GM12801 (cell line): ENCODE data around the gene ABTB1.

Experiments used
- TF ChIP-seq, protein P1 (sequence below): IDR thresholded peaks from one replicate; pipeline ENCODE4 v1.5.1; 2011; ENCODE audit warnings: control low read depth; ENCODE audit not compliant: insufficient read length; ENCODE audit errors: extremely low read depth

ABTB1 gene

DNA sequence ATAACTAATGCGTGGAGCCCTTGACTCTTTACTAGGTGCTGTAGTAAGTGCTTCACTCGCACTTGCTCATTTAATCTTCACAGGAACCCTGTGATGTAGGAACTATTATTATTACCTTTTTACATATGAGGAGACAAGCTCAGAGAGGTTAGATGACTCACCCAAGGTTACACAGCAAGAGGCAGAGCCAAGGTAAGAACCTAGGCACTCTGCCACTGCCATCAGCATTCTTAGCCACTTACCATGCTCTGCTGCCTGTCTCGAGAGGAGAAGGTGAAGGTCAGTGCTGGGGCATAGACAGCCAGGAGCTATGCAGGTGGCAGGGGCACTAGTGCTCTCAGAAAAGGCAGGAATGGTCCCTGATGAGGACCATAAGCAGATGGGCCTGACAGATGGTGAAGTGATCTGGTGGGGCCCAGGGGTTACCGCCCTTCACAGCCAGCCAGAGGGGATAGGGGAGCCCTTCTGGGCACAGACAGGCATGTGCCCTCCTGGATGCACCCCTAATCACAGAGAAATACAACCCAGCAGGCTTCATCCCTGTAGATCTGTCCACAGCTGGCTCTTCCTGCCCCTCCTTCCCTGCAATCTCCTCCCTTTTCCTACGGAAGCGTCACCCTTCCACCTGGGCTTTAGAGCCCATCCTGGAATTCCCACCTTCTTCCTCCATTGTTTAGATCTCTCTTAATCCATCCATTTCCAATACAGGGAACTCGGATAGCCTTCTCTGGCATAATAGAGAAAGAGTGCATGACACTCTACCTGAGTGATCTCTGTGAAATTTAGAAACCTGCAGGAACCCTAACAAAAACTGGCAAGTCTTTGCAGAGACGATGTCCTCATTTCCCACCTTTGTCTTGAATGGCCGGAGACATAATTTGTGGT, 26.9 kb downstream of the ABTB1 start:
- TF ChIP-seq, protein P1, sequence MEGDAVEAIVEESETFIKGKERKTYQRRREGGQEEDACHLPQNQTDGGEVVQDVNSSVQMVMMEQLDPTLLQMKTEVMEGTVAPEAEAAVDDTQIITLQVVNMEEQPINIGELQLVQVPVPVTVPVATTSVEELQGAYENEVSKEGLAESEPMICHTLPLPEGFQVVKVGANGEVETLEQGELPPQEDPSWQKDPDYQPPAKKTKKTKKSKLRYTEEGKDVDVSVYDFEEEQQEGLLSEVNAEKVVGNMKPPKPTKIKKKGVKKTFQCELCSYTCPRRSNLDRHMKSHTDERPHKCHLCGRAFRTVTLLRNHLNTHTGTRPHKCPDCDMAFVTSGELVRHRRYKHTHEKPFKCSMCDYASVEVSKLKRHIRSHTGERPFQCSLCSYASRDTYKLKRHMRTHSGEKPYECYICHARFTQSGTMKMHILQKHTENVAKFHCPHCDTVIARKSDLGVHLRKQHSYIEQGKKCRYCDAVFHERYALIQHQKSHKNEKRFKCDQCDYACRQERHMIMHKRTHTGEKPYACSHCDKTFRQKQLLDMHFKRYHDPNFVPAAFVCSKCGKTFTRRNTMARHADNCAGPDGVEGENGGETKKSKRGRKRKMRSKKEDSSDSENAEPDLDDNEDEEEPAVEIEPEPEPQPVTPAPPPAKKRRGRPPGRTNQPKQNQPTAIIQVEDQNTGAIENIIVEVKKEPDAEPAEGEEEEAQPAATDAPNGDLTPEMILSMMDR, result no peak

GRCh38 chr3:127700406-127700805, 27.7 kb downstream of the ABTB1 start:
- TF ChIP-seq, protein P1, result no peak

DNA sequence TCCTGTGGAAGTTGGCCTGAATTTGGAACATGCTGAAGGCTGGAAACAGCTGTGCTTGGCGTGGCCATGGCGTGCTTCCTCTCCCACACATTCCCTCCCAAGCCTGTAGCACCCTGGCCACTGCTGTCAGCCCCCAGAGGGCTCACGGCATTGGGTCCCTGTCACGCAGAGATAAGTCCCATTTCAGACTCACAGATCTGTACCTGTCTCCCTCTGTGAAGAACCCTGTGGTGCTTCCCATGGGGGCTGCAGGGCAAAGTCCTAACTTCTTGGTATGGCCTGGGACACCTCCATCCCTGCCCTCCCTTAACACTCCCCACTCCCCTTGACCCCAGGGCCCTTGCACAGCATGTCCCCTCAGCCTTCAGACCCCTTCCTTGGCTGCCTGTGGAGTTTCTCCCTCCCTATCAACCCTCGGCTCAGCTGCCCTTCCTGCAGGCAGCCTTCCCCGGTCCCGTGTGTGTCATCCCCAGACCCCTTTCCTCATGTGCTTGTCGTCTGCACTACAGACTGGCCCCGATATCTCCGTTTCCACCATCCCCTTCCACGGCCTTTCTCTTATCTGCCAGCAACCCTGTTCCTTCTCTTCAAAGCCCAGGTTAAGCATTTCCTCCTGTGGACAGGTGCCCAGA, 28.6 kb downstream of the ABTB1 start:
- TF ChIP-seq, protein P1, result no peak

- TF ChIP-seq, protein P1, result no peak
Observed at GRCh38 chr3:127702151-127702578, 29.4 kb downstream of the ABTB1 start.

DNA sequence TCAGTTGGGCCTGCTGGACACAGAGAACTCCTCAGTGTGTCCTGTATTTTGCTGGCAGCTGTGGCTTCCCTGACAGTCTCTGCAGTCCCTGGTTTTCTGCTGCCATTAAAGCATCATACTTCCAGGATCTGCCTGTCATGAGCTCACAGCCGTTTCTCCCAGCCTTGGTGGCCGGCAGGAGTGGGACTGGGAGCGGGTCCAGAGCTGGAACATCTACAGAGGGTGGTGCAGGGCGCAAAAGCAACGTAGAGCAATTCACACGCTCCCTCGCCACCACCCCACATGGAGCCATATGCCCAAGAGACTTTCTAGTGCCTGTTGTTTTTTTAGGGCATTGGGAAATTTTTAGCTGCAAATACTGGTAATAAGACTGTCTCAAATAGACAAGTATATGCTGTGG, 33.6 kb downstream of the ABTB1 start:
- TF ChIP-seq, protein P1, result no peak

DNA sequence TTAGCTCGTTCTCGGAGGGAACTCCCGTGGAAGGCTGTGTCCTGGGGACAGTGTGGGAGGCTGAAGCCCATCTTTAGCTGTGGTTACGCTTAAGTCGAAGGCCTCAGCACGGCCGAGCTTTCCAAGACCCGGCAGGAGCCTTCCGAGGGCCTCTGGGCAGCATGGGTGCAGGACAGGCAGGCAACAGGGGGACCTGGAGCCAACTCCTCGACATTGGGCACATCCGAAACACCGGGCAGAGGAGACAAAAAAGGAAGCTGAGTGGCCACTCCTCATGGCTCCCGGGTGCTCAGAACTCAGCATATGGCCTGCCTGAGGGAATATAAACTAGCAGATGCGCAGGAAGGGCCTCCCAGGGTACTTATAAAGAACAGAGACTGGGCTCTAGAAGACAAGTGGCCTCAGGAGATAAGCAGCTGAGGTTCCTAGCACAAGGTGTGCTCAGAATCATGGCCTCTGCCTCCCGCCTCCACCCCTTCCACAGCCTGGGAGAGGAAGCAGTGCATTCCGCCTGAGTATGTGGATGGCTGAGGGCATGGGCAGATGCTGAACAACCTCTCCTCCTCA, 34.1 kb downstream of the ABTB1 start:
- TF ChIP-seq, protein P1, result no peak

- TF ChIP-seq, protein P1, result no peak
Observed at GRCh38 chr3:127707851-127708411, 35.2 kb downstream of the ABTB1 start.
